ENCODE results near the gene TMEM208.

Gene TMEM208

DNA sequence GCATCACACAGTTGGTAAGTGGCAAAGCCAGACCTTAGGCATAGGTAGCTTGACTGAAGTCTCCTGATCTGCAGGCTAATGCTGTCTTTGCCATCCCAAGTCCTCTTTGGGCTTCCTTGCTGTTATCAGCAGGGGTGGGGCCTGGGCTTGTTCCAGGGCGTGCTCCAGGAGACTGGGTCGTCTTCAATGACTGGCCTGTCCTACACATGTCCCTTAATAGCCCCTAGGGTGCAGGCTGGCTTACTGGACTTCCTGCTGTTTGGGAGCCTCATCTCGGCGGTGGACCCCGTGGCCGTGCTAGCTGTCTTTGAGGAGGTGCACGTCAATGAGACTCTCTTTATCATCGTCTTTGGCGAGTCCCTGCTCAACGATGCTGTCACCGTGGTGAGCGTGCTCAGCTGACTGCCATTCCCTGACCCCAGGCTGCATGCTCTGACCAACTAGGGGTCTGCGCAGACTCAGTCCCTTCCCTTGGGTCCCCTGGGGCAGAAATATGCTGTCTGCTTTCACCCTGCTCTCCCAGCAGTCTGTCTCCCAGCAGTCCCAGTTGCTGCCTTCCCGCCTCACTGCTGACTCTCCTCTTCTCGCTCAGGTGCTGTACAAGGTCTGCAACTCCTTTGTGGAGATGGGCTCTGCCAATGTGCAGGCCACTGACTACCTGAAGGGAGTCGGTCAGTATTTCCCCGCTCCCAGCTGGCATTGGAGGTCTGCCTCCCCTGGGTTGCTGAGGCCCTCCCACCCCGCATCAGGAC lies 28.0 kb downstream of the TMEM208 start:
- no peak for DNase-seq (ENCODE audit: low read depth)
- H3K4me3 ChIP-seq (ENCODE audit: low read depth, low read length) = no peak overlapping the region
- TF ChIP-seq POLR2A (IDR thresholded peaks at IDR 0.05; ENCODE audit: extremely low read depth, insufficient read length) (no peak), MYC (IDR thresholded peaks at IDR 0.05; ENCODE audit: low read depth, low read length) (no peak)
- TF ChIP-seq, protein P1, sequence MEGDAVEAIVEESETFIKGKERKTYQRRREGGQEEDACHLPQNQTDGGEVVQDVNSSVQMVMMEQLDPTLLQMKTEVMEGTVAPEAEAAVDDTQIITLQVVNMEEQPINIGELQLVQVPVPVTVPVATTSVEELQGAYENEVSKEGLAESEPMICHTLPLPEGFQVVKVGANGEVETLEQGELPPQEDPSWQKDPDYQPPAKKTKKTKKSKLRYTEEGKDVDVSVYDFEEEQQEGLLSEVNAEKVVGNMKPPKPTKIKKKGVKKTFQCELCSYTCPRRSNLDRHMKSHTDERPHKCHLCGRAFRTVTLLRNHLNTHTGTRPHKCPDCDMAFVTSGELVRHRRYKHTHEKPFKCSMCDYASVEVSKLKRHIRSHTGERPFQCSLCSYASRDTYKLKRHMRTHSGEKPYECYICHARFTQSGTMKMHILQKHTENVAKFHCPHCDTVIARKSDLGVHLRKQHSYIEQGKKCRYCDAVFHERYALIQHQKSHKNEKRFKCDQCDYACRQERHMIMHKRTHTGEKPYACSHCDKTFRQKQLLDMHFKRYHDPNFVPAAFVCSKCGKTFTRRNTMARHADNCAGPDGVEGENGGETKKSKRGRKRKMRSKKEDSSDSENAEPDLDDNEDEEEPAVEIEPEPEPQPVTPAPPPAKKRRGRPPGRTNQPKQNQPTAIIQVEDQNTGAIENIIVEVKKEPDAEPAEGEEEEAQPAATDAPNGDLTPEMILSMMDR (IDR thresholded peaks at IDR 0.05; ENCODE audit: low read depth, low read length) = no peak
- TF ChIP-seq, protein P2, sequence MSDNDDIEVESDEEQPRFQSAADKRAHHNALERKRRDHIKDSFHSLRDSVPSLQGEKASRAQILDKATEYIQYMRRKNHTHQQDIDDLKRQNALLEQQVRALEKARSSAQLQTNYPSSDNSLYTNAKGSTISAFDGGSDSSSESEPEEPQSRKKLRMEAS (IDR thresholded peaks at IDR 0.05; ENCODE audit: low read depth, low read length) = no peak

DNA sequence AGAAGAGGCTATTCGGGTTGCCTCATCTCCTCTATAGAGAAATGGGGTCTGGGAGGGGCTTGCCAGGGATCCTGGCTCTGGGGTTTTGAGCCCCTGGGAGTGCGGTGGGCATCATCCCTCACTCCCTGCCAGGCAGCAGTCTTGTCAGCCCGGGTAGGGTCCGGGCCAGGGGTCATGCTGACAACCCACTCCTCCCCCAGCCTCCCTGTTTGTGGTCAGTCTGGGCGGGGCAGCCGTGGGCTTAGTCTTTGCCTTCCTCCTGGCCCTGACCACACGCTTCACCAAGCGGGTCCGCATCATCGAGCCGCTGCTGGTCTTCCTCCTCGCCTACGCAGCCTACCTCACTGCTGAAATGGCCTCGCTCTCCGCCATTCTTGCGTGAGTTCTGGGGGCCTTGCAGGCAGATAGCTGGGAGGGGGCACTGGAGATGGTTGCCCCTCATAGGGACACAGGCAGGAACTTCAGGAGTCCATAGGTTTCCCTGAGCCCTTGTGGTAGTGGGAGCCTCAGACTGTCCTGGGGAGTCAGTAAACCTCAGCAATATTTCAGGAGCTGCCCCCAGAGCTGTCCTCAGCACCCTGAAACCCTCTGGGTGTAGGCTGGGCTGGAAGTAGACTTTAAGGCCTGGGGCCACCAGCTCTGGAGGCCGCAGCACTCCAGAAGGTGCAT lies 28.8 kb downstream of the TMEM208 start:
- H3K4me3 ChIP-seq (ENCODE audit: low read depth, low read length) = no peak overlapping the region
- TF ChIP-seq, protein P1 (IDR thresholded peaks at IDR 0.05; ENCODE audit: low read depth, low read length) = no peak
- TF ChIP-seq MYC (IDR thresholded peaks at IDR 0.05; ENCODE audit: low read depth, low read length) (no peak), POLR2A (IDR thresholded peaks at IDR 0.05; ENCODE audit: extremely low read depth, insufficient read length) (no peak)
- TF ChIP-seq, protein P2 (IDR thresholded peaks at IDR 0.05; ENCODE audit: low read depth, low read length) = no peak
- no peak for DNase-seq (ENCODE audit: low read depth)

GRCh38 chr16:67256701-67257230 lies 29.8 kb downstream of the TMEM208 start:
- TF ChIP-seq, protein P2 (IDR thresholded peaks at IDR 0.05; ENCODE audit: low read depth, low read length) = no peak
- TF ChIP-seq POLR2A (IDR thresholded peaks at IDR 0.05; ENCODE audit: extremely low read depth, insufficient read length) = no peak
- no peak for TF ChIP-seq MYC (IDR thresholded peaks at IDR 0.05; ENCODE audit: low read depth, low read length)
- TF ChIP-seq, protein P1 (IDR thresholded peaks at IDR 0.05; ENCODE audit: low read depth, low read length) = no peak
- DNase-seq (ENCODE audit: low read depth) = no peak
- H3K4me3 ChIP-seq (ENCODE audit: low read depth, low read length) = no peak overlapping the region

DNA sequence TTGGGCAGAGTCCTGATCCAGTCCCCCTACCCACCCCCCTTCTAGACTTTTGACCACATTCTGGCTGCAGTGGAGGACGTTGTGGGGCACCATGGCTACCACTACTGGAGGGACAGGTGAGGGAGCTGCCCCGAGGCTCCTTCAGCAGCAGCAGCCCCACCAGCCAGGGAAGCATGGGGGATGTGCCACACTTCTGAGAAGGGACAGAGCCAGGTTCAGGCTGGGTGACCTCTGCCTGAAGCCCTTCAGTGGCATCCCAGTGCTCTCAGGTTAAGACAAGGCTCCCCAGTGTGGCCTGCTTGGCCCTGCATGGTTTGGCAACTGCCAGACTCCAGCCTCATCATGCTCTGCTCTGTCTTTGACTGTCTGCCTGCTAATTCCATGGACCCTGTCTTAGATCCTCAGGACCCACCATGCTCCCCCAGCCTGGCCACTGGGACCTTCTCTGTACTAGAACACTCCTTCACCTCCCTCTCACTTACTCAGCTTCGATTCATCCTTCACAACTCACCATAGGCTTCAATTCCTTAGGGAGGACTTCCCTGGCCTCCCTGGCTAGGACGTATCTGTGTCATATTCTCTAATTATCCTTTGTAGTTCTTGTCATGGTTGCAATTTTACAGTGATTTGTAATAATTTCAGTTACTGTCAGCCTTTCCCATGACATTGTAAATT lies 30.7 kb downstream of the TMEM208 start:
- TF ChIP-seq, protein P2 (IDR thresholded peaks at IDR 0.05; ENCODE audit: low read depth, low read length) = no peak
- TF ChIP-seq MYC (IDR thresholded peaks at IDR 0.05; ENCODE audit: low read depth, low read length) (no peak), POLR2A (IDR thresholded peaks at IDR 0.05; ENCODE audit: extremely low read depth, insufficient read length) (no peak)
- TF ChIP-seq, protein P1 (IDR thresholded peaks at IDR 0.05; ENCODE audit: low read depth, low read length) = no peak
- no peak overlapping the region for H3K4me3 ChIP-seq (ENCODE audit: low read depth, low read length)
- no peak for DNase-seq (ENCODE audit: low read depth)

DNA sequence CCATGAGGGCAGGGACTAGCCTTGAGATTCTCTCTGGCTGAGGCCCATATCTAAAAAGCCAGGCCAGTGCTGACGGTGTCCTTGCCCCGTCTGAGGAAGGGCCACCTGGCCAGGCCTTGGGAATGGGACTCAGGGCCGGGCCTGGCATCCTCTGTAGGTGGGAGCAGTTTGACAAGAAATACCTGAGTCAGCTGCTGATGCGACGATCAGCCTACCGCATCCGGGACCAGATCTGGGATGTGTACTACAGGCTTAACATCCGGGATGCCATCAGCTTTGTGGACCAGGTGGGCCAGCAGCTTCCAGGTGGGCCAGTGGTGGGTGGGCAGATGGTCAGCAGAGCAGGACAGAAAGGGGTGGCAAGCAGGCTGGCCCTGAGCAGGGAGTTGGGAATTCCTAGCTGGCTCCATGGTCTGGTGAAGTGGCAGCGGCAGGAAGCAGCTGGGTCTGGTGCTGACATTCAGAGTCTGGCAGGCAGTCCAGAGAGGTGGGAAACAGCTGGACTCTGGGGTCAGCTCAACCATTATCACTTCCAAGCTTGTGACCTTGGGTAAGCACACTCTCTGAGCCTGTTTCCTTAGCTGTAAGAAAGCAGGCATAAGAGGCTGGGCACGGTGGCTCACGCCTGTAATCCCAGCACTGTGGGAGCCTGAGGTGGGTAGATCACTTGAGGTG lies 31.4 kb downstream of the TMEM208 start:
- H3K4me3 ChIP-seq (ENCODE audit: low read depth, low read length) = no peak overlapping the region
- DNase-seq (ENCODE audit: low read depth) = no peak
- TF ChIP-seq, protein P1 (IDR thresholded peaks at IDR 0.05; ENCODE audit: low read depth, low read length) = no peak
- TF ChIP-seq MYC (IDR thresholded peaks at IDR 0.05; ENCODE audit: low read depth, low read length) (no peak), POLR2A (IDR thresholded peaks at IDR 0.05; ENCODE audit: extremely low read depth, insufficient read length) (no peak)
- TF ChIP-seq, protein P2 (IDR thresholded peaks at IDR 0.05; ENCODE audit: low read depth, low read length) = no peak
